Esophagus muscularis mucosa (tissue), 4 donors: ENCODE data around the gene EVA1B. TPM values are rescaled to one million over a fixed set of nuclear protein-coding genes. Genes with fewer than 3 reads are reported as not detected.
A peak's percentile ranks its signal among the peaks of the same experiment; 100 is the strongest.

Experiments used
- DNase-seq: peaks from one replicate; pipeline ENCODE4 v3.0.0-alpha.2; 2017; ENCODE audit errors: extremely low spot score
- H3K27ac ChIP-seq, 4 donors: fragments of 200-600 bp; sonication (generic); replicated peaks in 1 of 4; 1 replicate in 3 of 4; 2 replicates in 1 of 4; pipeline ENCODE4 v1.5.1; 2016 to 2019; ENCODE audit warnings: mild to moderate bottlenecking in 1 of 4
- H3K27me3 ChIP-seq, 4 donors: fragments of 200-600 bp; sonication (generic); one replicate each; pipeline versions ENCODE4 v1.5.1 to v1.6.0; 2016 to 2019
- H3K36me3 ChIP-seq, 4 donors: fragments of 200-600 bp; sonication (generic); one replicate each; pipeline ENCODE4 v1.5.1; 2016 to 2019
- H3K4me1 ChIP-seq, 4 donors: fragments of 200-600 bp; sonication (generic); one replicate each; pipeline ENCODE4 v1.5.1; 2016 to 2019
- H3K4me3 ChIP-seq, 4 donors: fragments of 200-600 bp; sonication (generic); 1 replicate in 2 of 4; 2 replicates in 2 of 4; pipeline ENCODE4 v1.5.1; 2016 to 2019; ENCODE audit warnings: mild to moderate bottlenecking in 4 of 4, moderate library complexity in 1 of 4
- H3K9me3 ChIP-seq, 4 donors: fragments of 200-600 bp; sonication (generic); 1 replicate in 3 of 4; 2 replicates in 1 of 4; pipeline ENCODE4 v1.5.1; 2016 to 2019
- EP300 ChIP-seq: sonication (generic); formaldehyde crosslinking; IDR thresholded peaks from one replicate; pipeline ENCODE4 v1.6.1; 2017; ENCODE audit warnings: antibody characterized with exemption
- POLR2A ChIP-seq: fragments of 450-650 bp; IDR thresholded peaks from one replicate; pipeline ENCODE4 v1.6.1; 2017; ENCODE audit warnings: antibody characterized with exemption, moderate library complexity, mild to moderate bottlenecking, low read depth
- POLR2AphosphoS5 ChIP-seq, 2 donors: sonication (generic); formaldehyde crosslinking; IDR thresholded peaks; one replicate each; pipeline ENCODE4 v1.6.1; 2017; ENCODE audit warnings: antibody characterized with exemption in 2 of 2
- WGBS: methylation state at CpG from one replicate; pipeline ENCODE4 v1.1.5; 2018; 5-methylcytosine and 5-hydroxymethylcytosine counted together
- intact Hi-C: fragments of 100-400 bp; cut with DNase I; formaldehyde crosslinking; loops from one replicate; pipeline ENCODE4 v1.15.1; 2023
- total RNA-seq, 4 donors: library from RNA; depleted of rRNA; stranded (reverse); fragments of >200 nt; gene quantifications; one replicate each; pipeline versions ENCODE4 v1.1.0 to v1.2.1, GENCODE V29; 2016
- TF ChIP-seq, protein P1 (sequence below), 3 experiments: fragments of 200-600 bp in 2 of 3; fragments of 450-650 bp in 1 of 3; sonication (generic) in 2 of 3; IDR thresholded peaks; one replicate each; pipeline ENCODE4 v1.5.1; 2017 to 2019; ENCODE audit warnings: antibody characterized with exemption in 3 of 3, mild to moderate bottlenecking in 2 of 3, moderate library complexity in 1 of 3

The EVA1B gene
- total RNA-seq, 4 donors from 2014 or later: 45.1 to 129 (median 79.5) TPM

DNA sequence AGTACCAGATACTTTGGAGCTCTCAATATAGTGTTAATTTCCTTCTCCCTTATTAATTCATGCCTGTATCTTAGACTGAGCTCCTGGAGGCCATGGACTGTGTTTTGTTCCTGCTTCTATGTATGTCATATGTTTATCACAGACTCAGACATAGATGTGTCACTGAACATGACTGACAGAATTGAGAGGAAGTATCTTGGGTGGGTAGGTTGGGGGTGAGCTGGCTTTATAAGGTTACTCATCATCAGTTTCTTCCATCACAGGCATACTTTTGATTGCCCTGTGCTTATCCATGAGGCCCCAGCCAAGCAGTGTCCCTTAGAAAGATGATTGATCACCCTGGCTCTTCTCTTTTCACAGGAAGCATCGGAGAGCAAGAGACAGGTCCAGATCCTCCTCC lies 22.9 kb downstream of the EVA1B start:
- H3K27me3 ChIP-seq: no peaks in the 10 kb centered on the region
- H3K27ac ChIP-seq: peak overlapping the region; percentile 3 to 55 (median 18)
- H3K4me1 ChIP-seq: peaks cover 6 to 19% (median 16%) of the 10 kb centered on the region in 4 donors
- intact Hi-C loops: no loop called here
- WGBS: 71% methylated on average over 1 of the region's 1 CpG
- DNase-seq: no peak
- H3K4me3 ChIP-seq: no peak overlapping the region
- peaks cover 65 to 91% (median 89%) of the 10 kb centered on the region in 4 donors for H3K36me3 ChIP-seq
- no peak for TF ChIP-seq POLR2A
- TF ChIP-seq, protein P1, sequence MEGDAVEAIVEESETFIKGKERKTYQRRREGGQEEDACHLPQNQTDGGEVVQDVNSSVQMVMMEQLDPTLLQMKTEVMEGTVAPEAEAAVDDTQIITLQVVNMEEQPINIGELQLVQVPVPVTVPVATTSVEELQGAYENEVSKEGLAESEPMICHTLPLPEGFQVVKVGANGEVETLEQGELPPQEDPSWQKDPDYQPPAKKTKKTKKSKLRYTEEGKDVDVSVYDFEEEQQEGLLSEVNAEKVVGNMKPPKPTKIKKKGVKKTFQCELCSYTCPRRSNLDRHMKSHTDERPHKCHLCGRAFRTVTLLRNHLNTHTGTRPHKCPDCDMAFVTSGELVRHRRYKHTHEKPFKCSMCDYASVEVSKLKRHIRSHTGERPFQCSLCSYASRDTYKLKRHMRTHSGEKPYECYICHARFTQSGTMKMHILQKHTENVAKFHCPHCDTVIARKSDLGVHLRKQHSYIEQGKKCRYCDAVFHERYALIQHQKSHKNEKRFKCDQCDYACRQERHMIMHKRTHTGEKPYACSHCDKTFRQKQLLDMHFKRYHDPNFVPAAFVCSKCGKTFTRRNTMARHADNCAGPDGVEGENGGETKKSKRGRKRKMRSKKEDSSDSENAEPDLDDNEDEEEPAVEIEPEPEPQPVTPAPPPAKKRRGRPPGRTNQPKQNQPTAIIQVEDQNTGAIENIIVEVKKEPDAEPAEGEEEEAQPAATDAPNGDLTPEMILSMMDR (IDR thresholded peaks at IDR 0.05): no peak
- no peak for TF ChIP-seq EP300
- no peak for TF ChIP-seq POLR2AphosphoS5 (IDR thresholded peaks at IDR 0.05)
- no peaks in the 10 kb centered on the region for H3K9me3 ChIP-seq

DNA sequence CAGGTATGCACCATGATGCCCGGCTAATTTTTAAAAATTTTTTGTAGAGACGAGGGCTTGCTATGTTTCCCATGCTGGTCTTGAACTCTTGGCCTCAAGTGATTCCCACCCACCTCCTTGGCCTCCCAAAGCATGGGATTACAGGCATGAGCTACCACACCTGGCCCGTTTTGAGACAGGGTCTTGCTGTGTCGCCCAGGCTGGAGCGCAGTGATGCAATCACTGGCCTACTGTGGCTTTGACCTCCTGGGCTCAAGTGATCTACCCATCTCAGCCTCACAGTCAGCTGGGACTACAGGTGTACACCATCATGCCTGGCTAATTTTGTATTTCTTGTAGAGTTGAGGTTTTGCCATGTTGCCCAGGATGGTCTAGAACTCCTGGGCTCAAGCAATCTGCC lies 24.8 kb downstream of the EVA1B start:
- Histone ChIP-seq H3K4me3 (no peak overlapping the region), H3K27ac (no peak overlapping the region), H3K27me3 (no peaks in the 10 kb centered on the region), H3K4me1 (peaks cover 6 to 16% (median 14%) of the 10 kb centered on the region in 4 donors), H3K9me3 (no peaks in the 10 kb centered on the region), H3K36me3 (peaks cover 59 to 98% (median 96%) of the 10 kb centered on the region in 4 donors)
- WGBS: 88% methylated on average over 5 of the region's 5 CpGs
- intact Hi-C loops: no loop called here
- DNase-seq: no peak
- TF ChIP-seq, protein P1 (IDR thresholded peaks at IDR 0.05): no peak
- TF ChIP-seq EP300: no peak

DNA sequence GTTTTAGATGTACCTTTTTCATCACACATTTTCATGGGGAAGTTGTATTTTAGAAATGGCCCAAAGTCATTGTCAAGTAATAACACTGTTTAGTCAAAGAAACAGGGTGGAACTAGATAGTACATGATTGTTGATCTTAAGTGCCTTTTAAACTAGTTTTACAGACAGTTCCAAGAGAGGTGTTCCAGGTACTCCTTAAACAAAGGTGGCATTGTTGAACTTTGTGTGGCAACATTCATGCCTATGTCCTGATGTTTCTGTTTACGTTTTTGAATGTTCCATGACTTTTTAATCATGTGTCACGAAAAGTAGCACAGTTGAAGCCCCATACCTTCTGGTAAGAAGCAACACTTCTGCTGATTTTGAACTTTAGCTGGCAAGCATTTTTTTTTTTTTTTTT lies 26.4 kb downstream of the EVA1B start:
- Histone ChIP-seq H3K36me3 (peaks cover 50 to 98% (median 95%) of the 10 kb centered on the region in 4 donors), H3K9me3 (no peaks in the 10 kb centered on the region), H3K27ac (no peak overlapping the region), H3K4me1 (peaks cover 6 to 16% (median 14%) of the 10 kb centered on the region in 4 donors), H3K4me3 (no peak overlapping the region), H3K27me3 (no peaks in the 10 kb centered on the region)
- DNase-seq: no peak
- intact Hi-C loops: no loop called here
- 80% methylated on average over 2 of the region's 2 CpGs for WGBS
- TF ChIP-seq EP300 (no peak), POLR2A (no peak), POLR2AphosphoS5 (IDR thresholded peaks at IDR 0.05) (no peak)
- TF ChIP-seq, protein P1 (IDR thresholded peaks at IDR 0.05): no peak

DNA sequence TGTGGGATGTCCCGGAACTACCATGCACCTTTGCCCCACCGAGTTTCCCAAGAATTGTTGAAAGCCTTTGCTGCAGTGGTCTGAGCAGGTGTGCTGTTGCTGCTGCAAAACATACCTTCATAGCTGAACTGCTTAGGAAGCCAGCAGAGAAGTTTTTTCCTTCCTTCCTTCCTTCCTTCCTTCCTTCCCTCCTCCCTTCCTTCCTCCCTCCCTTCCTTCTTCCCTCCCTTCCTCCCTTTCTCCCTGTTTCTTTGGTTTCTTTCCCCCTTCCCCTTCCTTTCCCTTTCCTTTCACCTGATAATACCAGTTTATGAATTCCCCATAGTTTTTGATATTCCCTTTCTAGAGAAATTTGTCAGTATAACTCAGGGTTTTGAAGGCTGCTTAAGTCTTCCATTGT lies 28.1 kb downstream of the EVA1B start:
- Histone ChIP-seq H3K4me3 (no peak overlapping the region), H3K4me1 (peaks cover 6 to 23% (median 21%) of the 10 kb centered on the region in 4 donors), H3K36me3 (peaks cover 43 to 98% (median 95%) of the 10 kb centered on the region in 4 donors), H3K9me3 (no peaks in the 10 kb centered on the region), H3K27ac (no peak overlapping the region), H3K27me3 (no peaks in the 10 kb centered on the region)
- WGBS: 98% methylated on average over 2 of the region's 2 CpGs
- DNase-seq: no peak
- TF ChIP-seq, protein P1 (IDR thresholded peaks at IDR 0.05): no peak
- no peak for TF ChIP-seq EP300
- TF ChIP-seq POLR2AphosphoS5 (IDR thresholded peaks at IDR 0.05): no peak
- TF ChIP-seq POLR2A: no peak
- intact Hi-C loops: no loop called here

DNA sequence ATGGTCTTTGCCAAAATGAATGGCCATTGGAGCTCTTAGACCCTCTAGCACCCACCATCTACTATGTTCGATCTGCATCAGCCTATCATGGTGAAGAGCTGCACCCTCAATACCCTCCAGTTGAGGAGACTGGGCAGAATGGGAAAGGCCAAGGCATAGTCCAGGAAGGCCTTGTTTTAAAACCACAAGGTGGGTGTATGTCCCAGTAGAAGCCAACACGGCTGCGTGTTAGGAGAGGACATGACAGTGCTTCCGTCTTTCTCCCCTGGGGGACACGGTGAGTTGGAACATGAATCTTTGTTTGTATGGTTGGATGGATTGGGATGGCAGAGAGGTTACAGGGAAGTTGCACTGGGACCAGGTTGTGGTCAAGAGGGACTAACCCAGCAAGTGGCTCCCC lies 35.9 kb downstream of the EVA1B start:
- intact Hi-C loops: loop anchor here (5.0 kb wide), 3 partner anchors 60 to 190 kb away; partner anchors contain the start of gene TRAPPC3
- DNase-seq: no peak
- H3K36me3 ChIP-seq: peaks cover 43 to 88% (median 63%) of the 10 kb centered on the region in 4 donors
- H3K9me3 ChIP-seq: no peaks in the 10 kb centered on the region
- H3K4me1 ChIP-seq: peaks cover 24 to 49% (median 45%) of the 10 kb centered on the region in 4 donors
- 86% methylated on average over 5 of the region's 5 CpGs for WGBS
- H3K27me3 ChIP-seq: no peaks in the 10 kb centered on the region
- H3K27ac ChIP-seq: peak overlapping the region in 1 of 4 donors; percentile 3
- H3K4me3 ChIP-seq: no peak overlapping the region
- TF ChIP-seq, protein P1 (IDR thresholded peaks at IDR 0.05): no peak
- no peak for TF ChIP-seq POLR2A
- TF ChIP-seq EP300: no peak
- no peak for TF ChIP-seq POLR2AphosphoS5 (IDR thresholded peaks at IDR 0.05)
